GM20431 (cell line): Measurements from ENCODE around the gene ACOX3.

Source experiments
- in situ Hi-C: fragments of 300-500 bp; cut with MseI, MboI; formaldehyde crosslinking; loops from one replicate; pipeline ENCODE4 v1.15.0; 2020; ENCODE audit warnings: low sequenced_read_pairs; ENCODE audit not compliant: unreplicated experiment

Gene ACOX3

DNA sequence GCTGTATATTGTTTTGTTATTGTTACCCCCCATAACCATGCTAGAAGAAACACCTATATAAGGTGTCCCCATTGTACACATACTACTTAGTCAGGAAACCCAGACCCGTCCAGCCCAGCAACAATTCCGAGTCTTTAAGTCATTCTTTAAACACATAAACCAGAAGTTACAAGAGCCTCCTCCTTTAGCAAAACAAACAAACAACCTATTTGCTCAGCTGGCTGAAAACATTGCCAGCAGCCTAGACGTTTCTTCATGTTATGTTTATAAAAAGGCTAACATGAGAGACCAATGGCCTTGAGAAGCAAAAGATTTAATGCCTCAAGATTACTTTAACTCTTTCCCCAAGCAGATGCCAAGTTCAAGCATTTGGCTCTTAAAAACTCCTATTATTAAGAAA is 1.4 kb downstream of the ACOX3 start:
- in situ Hi-C loops, result no loop called here

GRCh38 chr4:8438743-8439142 is 1.8 kb downstream of the ACOX3 start:
- in situ Hi-C loops, result no loop called here

DNA sequence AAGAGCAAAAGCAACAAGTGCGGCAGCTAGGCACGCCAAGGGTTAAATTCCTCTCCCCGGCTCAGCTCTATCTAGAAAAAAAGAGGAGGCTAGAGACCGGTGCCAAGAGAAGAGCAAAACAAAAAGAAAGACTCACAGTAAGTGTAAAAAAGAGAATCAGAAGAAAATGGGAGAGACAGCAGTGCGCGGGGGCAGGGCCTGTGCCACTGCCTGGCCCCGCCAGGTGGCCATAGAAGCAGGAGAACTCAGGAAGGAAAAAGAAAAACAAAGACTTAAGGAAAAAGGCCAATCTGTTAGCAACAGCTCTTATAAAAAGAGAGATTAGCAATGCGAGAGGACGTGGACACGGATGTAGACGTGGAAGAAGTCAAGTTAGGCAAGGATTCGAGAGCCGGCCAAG is 3.2 kb downstream of the ACOX3 start:
- in situ Hi-C loops, result no loop called here

- in situ Hi-C loops, result no loop called here
These were observed 4.8 kb downstream of the ACOX3 start for GRCh38 chr4:8435656-8436121.

GRCh38 chr4:8434251-8435073 is 6.1 kb downstream of the ACOX3 start:
- in situ Hi-C loops, result no loop called here

- in situ Hi-C loops, result no loop called here
These were observed 7.4 kb downstream of the ACOX3 start for GRCh38 chr4:8433136-8433535.

GRCh38 chr4:8431553-8431952 is 9.0 kb downstream of the ACOX3 start:
- in situ Hi-C loops, result no loop called here

DNA sequence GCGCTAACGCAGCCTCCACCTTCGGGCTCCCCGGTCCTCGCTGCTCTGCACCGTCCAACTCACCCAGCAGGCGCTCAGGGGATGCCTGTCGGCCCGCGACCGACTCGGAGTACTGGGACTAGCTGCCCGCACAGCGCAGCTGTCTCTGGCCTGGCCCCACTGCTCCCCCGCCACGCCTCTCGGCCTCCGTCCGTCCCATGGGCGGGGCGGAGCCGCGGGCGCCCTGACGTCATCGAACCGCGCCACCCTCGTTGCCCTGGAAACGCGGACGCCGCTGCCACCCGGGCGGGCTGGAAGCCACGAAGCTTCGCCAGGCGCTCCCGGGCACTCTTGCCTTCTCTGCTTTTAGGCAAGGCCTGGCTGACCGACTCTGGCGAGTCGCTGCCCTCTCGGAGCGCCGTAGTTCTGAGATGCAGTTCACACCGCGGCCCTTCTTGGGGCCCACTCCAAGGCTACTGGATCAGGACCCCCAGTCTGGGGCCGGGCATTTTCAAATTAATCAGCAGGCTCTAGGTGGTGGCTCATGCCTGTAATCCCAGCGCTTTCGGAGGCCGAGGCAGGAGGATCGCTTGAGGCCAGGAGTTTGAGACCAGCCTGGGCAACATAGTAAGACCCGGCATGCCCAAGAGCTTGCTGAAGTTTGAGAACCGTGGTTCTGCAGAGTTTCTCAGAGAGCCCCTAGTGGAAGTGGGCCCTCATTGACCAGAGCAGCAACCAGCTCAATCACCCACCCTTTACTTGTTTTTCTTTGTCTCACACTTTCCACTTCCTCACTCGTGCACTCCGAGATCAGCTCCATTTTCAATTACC is 12.0 kb downstream of the ACOX3 start:
- in situ Hi-C loops, result no loop called here

- in situ Hi-C loops, result no loop called here
These were observed 12.7 kb downstream of the ACOX3 start for GRCh38 chr4:8427761-8428287.

- in situ Hi-C loops, result no loop called here
These were observed 13.3 kb downstream of the ACOX3 start for GRCh38 chr4:8427262-8427661.

DNA sequence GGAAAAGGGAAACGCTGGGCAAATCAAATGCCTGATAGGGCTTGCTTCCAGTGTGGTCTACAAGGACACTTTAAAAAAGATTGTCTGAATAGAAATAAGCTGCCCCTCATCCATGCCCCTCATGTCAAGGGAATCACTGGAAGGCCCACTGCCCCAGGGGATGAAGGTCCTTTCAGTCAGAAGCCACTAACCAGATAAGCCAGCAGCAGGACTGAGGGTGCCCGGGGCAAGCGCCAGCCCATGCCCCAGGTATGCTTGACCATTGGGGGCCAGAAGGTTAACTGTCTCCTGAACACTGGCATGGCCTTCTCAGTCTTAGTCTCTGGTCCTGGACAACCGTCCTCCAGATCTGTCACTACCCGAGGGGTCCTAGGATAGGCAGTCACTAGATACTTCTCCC is 17.7 kb downstream of the ACOX3 start:
- in situ Hi-C loops, result loop anchor here (25.0 kb wide), 1 partner anchor 185 kb away; no protein-coding TSS in a partner anchor

GRCh38 chr4:8422327-8422726 is 18.2 kb downstream of the ACOX3 start:
- in situ Hi-C loops, result loop anchor here (25.0 kb wide), 1 partner anchor 185 kb away; no protein-coding TSS in a partner anchor

GRCh38 chr4:8420151-8420550 is 20.4 kb downstream of the ACOX3 start:
- in situ Hi-C loops, result loop anchor here (25.0 kb wide), 1 partner anchor 183 kb away; no protein-coding TSS in a partner anchor

GRCh38 chr4:8419222-8420041 is 21.1 kb downstream of the ACOX3 start:
- in situ Hi-C loops, result loop anchor here (25.0 kb wide), 1 partner anchor 182 kb away; no protein-coding TSS in a partner anchor

- in situ Hi-C loops, result loop anchor here (25.0 kb wide), 1 partner anchor 180 kb away; no protein-coding TSS in a partner anchor
These were observed 23.4 kb downstream of the ACOX3 start for GRCh38 chr4:8417071-8417614.

- in situ Hi-C loops, result loop anchor here (25.0 kb wide), 1 partner anchor 177 kb away; no protein-coding TSS in a partner anchor
These were observed 26.1 kb downstream of the ACOX3 start for GRCh38 chr4:8414377-8414776.

GRCh38 chr4:8412288-8412687 is 28.2 kb downstream of the ACOX3 start:
- in situ Hi-C loops, result loop anchor here (25.0 kb wide), 1 partner anchor 175 kb away; no protein-coding TSS in a partner anchor

DNA sequence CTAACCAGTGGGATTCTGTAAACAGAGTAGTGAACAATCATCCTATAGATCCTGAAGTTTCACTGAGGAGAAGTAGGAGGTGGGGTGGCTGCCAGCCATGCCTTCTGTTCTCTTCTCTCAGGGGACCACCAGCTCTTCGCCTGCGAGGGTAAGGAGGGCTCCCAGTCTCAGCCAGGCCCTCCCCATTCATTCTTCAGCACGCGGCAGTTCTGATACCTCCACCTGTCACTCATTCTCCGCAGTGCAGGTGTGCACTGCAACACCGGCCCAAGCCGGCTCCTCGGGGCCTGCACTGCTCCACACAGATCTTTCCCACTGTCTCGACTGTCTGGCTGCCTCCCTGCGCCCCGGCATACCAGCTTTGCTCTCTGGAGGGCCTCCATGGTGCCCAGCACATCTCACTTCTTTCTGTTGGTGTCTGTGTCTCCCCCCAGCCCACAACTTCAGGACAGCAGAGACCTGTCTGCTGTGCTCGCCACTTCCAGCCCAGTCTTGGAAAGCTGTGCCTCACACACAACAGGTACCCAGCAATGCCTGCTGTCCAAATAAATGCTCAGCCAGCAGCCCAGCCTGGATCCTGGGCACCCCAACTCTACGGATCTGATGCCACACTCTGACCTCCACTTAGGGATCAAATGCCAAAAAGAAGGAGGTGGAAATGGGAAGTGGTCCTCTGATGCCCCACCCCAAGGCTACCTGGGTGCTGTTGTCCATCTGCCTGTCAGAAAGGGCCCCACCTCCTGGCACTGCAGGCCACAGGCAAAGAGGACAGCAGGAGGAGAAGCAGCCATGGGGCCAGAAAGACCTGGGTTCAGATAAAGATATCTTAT is 29.0 kb downstream of the ACOX3 start:
- in situ Hi-C loops, result loop anchor here (25.0 kb wide), 1 partner anchor 174 kb away; no protein-coding TSS in a partner anchor
